Mucosa of stomach (tissue), 1 donor: Measurements from ENCODE around the gene SEL1L.

Experiments used
- H3K27me3 ChIP-seq: one replicate; pipeline ENCODE4 v1.7.0; 2013; ENCODE audit warnings: mild to moderate bottlenecking, low read length; ENCODE audit not compliant: control insufficient read depth, insufficient read depth
- H3K36me3 ChIP-seq: one replicate; pipeline ENCODE4 v1.7.0; 2013; ENCODE audit warnings: low read length; ENCODE audit not compliant: control insufficient read depth, insufficient read depth
- H3K4me1 ChIP-seq: one replicate; pipeline ENCODE4 v1.7.0; 2013; ENCODE audit warnings: mild to moderate bottlenecking, low read length; ENCODE audit not compliant: control insufficient read depth, insufficient read depth
- H3K4me3 ChIP-seq: one replicate; pipeline ENCODE4 v1.7.0; 2013; ENCODE audit warnings: low read length
- H3K9ac ChIP-seq: one replicate; pipeline ENCODE4 v1.7.0; 2013; ENCODE audit warnings: mild to moderate bottlenecking, low read length, moderate library complexity
- H3K9me3 ChIP-seq: one replicate; pipeline ENCODE4 v1.7.0; 2013; ENCODE audit warnings: mild to moderate bottlenecking, low read length, moderate library complexity; ENCODE audit not compliant: control insufficient read depth
- donor health status: Pancreatic carcinoma.

SEL1L gene

DNA sequence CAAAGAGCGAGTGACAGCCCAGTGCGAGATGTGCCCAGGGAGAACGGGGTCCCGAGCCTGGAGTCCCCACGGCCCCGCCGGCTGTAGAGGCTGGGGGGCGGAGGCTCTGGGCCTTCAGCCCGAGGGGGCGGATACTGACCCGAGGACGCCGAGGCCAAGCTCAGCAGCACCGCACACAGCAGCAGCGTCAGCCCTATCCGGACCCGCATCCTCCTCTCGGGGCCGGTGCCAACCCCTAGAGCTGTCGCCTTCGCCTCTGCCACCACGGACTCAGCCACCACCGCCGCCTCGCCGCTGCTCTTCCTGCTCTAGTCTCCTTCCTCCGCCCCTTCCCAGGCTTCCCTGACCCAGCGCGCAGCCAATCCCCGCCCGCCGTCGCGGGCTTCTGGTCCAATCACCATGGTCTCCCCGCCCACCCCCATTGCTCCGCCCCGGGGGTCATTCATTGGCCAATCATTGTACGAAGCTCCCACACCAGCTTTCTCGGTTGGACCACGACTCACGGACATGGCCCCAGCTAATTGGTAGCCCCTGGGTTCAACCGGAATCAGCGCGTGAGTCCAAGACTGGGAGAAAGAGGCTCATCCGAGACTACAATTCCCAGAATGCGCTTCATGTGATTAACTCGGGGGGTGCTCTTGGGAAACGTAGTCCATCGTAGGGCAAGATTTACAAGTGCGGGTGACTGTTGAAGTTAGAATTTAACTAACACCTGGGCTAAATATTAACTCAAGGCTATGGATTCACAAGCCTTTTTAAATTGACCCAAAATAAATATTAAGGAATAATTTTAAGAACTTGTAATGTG is at the start of gene SEL1L:
Gene SEL1L, minus strand, starts transcription at position 318 of the 808 bp plus-strand sequence. Its CDS starts 109 bp downstream, at position 209.
- Histone ChIP-seq H3K4me3 (peak within 1 kb of the TSS; percentile 83), H3K9me3 (no peaks in the 10 kb centered on the region), H3K36me3 (no peaks in the 10 kb centered on the region), H3K4me1 (peaks cover 35% of the 10 kb centered on the region), H3K9ac (peak within 1 kb of the TSS; percentile 93), H3K27me3 (no peaks in the 10 kb centered on the region)

DNA sequence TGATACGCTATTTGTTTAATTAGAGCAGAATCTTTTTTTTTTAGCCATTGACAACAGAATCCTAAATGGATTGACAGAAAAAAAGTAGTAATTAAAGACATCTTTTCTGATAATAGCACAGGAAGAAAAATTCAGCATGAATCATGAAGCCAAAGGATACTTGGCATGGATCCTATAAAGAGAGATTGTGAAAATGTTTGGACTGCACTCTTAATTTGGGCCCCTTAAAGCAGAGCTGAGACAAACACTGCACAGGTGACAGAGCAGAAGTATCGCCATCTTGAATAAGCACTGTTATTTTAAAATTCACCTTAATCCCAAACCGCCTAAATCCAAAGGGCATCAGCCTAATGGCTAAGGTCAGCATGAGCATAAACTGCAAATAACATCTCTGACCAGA is 48.8 kb upstream of the SEL1L start:
- Histone ChIP-seq H3K4me3 (no peak overlapping the region), H3K4me1 (no peaks in the 10 kb centered on the region), H3K27me3 (no peaks in the 10 kb centered on the region), H3K9ac (no peak overlapping the region), H3K36me3 (no peaks in the 10 kb centered on the region), H3K9me3 (no peaks in the 10 kb centered on the region)

DNA sequence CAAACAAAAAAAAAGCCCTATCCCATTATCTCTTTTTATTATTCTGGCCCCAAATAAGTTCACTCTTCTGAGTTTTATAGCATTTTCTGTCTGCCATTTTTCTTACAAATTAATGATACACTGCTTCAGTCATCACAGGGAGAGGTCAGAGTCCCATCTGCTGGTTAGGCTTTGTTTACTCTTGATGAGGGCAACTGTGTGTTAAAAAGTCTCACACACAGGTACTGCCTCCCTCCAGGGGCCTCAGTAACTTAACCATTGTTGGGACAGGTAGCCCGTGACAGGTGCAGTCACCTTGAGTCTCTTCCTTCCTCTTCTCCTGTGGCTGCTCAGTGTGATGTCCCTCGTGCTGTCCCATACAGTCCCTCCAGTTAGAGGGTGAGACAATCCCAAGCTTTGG is 45.5 kb upstream of the SEL1L start:
- Histone ChIP-seq H3K36me3 (no peaks in the 10 kb centered on the region), H3K27me3 (no peaks in the 10 kb centered on the region), H3K9me3 (no peaks in the 10 kb centered on the region), H3K4me3 (no peak overlapping the region), H3K9ac (no peak overlapping the region), H3K4me1 (no peaks in the 10 kb centered on the region)

DNA sequence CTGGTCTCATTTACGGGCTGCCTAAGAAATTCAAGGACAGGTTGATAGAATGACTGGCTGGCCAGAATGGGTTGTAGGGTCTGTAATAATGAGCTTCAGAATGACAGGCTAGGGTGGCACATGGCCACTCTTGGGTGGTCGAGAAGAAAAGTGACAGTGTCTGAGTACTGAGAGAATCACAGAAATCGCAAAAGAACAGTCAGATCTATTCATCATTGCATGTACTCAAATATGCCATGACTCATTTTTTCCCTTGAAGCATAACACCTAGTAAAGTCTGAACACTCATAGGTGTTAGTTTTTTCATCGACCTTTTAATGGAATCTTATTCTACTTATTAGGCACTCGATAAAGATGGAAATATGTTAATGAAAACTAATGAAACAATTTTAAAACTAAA is 37.8 kb upstream of the SEL1L start:
- H3K9me3 ChIP-seq, result no peaks in the 10 kb centered on the region
- no peaks in the 10 kb centered on the region for H3K27me3 ChIP-seq
- H3K4me3 ChIP-seq, result no peak overlapping the region
- H3K9ac ChIP-seq, result no peak overlapping the region
- no peaks in the 10 kb centered on the region for H3K4me1 ChIP-seq
- no peaks in the 10 kb centered on the region for H3K36me3 ChIP-seq

DNA sequence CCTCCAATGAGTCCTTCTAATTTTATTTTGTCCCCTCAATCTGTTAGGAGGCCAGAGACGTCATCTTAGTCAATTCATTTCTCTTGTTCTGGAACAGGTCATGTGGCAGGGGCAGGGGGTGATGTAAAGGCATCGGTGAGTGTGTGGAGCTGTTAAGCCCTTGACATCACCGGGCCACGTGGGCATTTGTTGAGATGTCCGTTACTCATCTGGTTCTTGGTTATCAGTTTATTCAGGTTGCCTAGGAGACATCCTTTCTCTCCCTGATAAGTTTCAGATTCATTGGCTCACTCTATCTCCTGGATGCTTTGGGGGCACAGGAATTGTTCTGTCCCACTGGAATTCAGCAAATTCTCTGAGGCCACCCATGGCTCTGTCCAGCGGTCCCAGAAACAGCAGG is 33.6 kb upstream of the SEL1L start:
- Histone ChIP-seq H3K4me1 (no peaks in the 10 kb centered on the region), H3K27me3 (no peaks in the 10 kb centered on the region), H3K4me3 (no peak overlapping the region), H3K9me3 (no peaks in the 10 kb centered on the region), H3K9ac (no peak overlapping the region), H3K36me3 (no peaks in the 10 kb centered on the region)

DNA sequence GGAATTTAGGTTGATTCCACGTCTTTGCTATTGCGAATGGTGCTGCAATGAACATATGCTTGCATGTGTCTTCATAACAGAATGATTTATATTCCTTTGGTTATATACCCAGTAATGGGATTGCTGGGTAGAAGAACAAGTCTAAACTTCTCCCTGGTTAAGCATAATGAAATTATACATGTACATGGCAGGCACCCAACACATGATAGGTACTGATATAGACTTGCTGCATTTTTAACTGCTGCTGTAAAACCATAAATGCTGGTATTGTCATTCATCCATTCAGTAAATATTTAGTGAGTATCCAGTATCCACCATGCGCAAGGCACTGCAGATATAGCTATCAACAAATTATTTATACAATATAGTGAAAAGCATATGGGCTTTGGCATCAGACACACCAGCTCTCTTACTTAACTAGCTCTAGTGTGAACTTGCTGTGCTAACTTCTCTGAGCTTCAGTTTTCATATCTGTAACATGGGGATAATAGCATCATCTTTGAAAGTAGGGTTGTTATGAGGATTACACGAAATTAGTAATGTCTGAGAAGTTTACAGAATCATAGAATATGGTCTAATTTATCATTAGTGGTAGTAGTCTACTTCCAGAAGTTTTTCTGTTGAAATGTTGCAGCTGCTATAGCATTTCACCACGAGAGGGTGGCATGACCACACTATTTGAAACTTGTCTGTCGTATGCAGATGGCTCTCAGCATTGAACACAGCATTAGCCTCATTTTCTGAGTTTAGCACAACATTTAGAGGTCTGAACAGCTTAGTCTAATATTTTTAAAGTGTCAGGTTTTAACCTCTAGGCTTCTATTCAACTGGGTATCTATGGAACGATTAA is 32.0 kb upstream of the SEL1L start:
- no peak overlapping the region for H3K9ac ChIP-seq
- H3K4me1 ChIP-seq, result no peaks in the 10 kb centered on the region
- no peaks in the 10 kb centered on the region for H3K36me3 ChIP-seq
- no peaks in the 10 kb centered on the region for H3K27me3 ChIP-seq
- H3K9me3 ChIP-seq, result no peaks in the 10 kb centered on the region
- H3K4me3 ChIP-seq, result no peak overlapping the region

DNA sequence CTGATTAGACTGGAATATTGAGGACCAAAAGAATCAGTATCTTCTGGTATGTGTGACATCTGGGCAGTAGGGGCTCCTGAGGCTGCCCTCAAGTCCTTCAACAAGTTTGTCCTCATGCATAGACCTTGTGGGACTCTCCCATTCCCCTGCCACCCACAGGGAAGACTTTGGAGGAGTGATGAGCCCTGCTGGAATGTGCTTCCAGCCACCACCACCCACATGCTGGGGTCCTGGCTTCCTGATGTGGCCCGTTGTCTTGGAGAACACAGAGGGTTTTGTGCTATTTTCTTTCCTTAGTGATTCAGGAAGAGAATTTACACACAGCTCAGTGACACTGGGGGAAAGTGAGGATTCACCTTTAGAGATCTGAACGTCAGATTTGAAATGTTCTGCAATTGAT is 29.2 kb upstream of the SEL1L start:
- no peak overlapping the region for H3K4me3 ChIP-seq
- H3K9me3 ChIP-seq, result no peaks in the 10 kb centered on the region
- H3K27me3 ChIP-seq, result no peaks in the 10 kb centered on the region
- H3K36me3 ChIP-seq, result no peaks in the 10 kb centered on the region
- H3K4me1 ChIP-seq, result no peaks in the 10 kb centered on the region
- H3K9ac ChIP-seq, result no peak overlapping the region

DNA sequence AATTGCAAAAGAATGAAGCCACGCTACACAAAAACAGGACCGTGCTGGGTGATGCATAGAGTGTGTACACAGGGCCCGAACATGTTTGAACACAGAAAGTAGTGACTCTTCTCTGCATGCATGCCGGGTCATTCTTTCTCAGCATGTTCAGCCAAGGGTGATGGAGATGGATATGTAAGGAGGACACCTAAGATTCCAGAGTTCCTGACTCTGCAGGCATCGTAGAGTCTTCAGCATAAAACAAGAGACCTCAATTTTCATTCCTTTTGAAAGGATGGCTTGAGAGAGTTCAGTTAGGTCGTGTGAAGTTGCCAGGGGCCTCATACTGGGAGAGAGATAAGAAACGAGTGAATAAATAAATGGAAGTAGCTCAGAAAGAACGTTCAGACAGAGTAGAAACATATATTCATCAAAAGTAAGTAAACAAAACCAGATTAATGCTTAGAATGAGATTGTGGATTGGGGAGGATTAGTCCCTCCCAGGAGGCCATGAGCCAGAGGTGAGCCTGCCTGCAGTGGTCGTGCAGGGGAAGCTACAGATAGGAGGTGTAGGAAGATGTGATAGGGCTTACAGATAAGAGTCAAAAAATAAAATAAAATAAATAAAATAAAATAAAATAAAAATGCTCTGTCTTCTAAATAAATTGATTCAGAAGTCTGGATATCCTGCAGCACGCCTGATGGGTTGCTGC is 27.6 kb upstream of the SEL1L start:
- no peaks in the 10 kb centered on the region for H3K36me3 ChIP-seq
- no peaks in the 10 kb centered on the region for H3K4me1 ChIP-seq
- H3K9me3 ChIP-seq, result no peaks in the 10 kb centered on the region
- H3K4me3 ChIP-seq, result no peak overlapping the region
- no peak overlapping the region for H3K9ac ChIP-seq
- H3K27me3 ChIP-seq, result no peaks in the 10 kb centered on the region

DNA sequence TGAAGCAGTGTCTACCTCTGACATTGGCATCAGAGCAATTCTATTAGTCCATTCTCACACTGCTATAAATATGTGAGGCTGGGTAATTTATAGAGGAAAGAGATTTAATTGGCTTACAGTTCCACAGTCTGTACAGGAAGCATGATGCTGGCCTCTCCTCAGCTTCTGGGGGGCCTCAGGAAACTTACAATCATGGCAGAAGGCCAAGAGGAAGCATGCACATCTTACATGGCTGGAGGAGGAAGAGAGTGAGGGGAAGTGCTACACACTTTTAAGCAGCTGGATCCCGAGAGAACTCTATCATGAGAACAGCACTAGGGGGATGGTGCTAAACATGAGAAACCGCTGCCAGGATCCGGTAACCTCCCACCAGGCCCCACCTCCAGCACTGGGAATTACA is 25.7 kb upstream of the SEL1L start:
- Histone ChIP-seq H3K36me3 (no peaks in the 10 kb centered on the region), H3K27me3 (no peaks in the 10 kb centered on the region), H3K9me3 (no peaks in the 10 kb centered on the region), H3K4me3 (no peak overlapping the region), H3K4me1 (no peaks in the 10 kb centered on the region), H3K9ac (no peak overlapping the region)

DNA sequence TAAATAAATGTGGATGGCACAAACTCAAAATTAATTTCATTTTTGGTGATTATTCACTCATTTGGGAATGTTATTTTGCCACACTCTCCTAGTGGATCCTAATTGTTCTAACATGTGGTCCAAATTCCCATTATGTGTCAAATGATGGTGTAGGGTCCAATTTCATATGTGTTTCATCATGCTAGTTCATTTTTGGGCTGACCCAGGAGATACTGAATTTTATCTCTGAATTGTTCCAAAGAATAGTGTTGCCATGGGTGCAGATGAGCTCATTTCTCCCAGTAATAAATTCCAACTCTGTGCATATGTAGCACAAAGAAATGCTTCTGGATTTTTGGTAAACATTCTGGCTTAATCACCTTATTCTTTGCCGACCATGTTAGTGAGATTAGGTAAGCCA is 23.5 kb upstream of the SEL1L start:
- H3K4me3 ChIP-seq, result no peak overlapping the region
- no peaks in the 10 kb centered on the region for H3K27me3 ChIP-seq

DNA sequence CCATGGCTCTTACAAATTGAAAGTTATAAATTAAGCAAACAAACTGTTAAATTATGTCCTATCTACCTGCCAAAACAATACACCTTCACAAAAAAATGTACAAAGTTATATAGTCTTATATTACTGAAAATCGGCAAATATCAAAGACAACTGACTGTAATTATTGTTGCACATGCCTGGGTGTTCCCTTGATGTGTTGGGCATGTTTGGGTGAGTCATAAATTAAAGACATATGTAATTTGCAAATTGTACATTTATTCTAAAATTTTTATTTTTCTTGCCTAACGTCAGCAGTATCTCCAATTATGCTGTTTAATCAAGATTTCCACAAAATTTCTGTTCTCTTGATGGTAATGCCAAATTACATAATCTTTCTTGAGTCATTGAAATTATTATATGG is 22.0 kb upstream of the SEL1L start:
- Histone ChIP-seq H3K27me3 (no peaks in the 10 kb centered on the region), H3K9ac (no peak overlapping the region), H3K36me3 (no peaks in the 10 kb centered on the region), H3K9me3 (no peaks in the 10 kb centered on the region), H3K4me3 (no peak overlapping the region), H3K4me1 (no peaks in the 10 kb centered on the region)

More for the DNA sequence above, 23.5 kb upstream of the SEL1L start:
- Histone ChIP-seq H3K36me3 (no peaks in the 10 kb centered on the region), H3K9ac (no peak overlapping the region), H3K9me3 (no peaks in the 10 kb centered on the region), H3K4me1 (no peaks in the 10 kb centered on the region)

DNA sequence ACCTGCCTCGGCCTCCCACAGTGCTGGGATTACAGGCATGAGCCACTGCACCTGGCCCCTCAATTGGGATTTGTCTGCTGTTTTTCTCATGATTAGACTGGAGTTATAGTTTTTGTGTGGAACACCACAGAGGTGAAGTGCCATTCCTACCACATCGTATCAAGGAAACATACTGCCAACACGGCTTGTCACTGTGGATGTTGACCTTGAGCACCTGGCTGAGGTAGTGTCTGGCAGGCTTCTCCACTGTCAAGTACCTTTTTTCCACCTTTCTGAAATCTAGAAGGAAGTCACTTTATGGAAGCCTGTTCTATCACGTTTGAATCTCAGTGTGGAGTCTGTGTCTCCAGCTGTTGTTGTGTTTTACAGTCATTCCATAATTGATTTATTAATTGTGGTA is 21.4 kb upstream of the SEL1L start:
- Histone ChIP-seq H3K36me3 (no peaks in the 10 kb centered on the region), H3K9ac (no peak overlapping the region), H3K4me1 (no peaks in the 10 kb centered on the region), H3K9me3 (no peaks in the 10 kb centered on the region), H3K27me3 (no peaks in the 10 kb centered on the region), H3K4me3 (no peak overlapping the region)
